HAP-1 (cell line): ENCODE results near the gene RIC3.

Experiments used
- DNase-seq, 2 experiments: peaks; one replicate each; pipeline ENCODE4 v3.0.0-alpha.2; 2016 to 2020; ENCODE audit warnings: low spot score in 2 of 2
- H3K27me3 ChIP-seq: fragments of 250-450 bp; sonication (Bioruptor Pico); 2 replicates; pipeline ENCODE4 v1.5.1; 2020; ENCODE audit warnings: low read depth, mild to moderate bottlenecking, moderate library complexity
- H3K36me3 ChIP-seq: fragments of 250-450 bp; sonication (Bioruptor Pico); replicated peaks from 2 replicates; pipeline ENCODE4 v1.5.1; 2020; ENCODE audit warnings: mild to moderate bottlenecking
- H3K4me1 ChIP-seq: fragments of 250-450 bp; sonication (Bioruptor Pico); 2 replicates; pipeline ENCODE4 v1.5.1; 2020; ENCODE audit warnings: mild to moderate bottlenecking
- H3K4me3 ChIP-seq: fragments of 250-450 bp; sonication (Bioruptor Pico); 2 replicates; pipeline ENCODE4 v1.5.1; 2020; ENCODE audit warnings: mild to moderate bottlenecking, moderate library complexity
- H3K9me3 ChIP-seq: fragments of 250-450 bp; sonication (Bioruptor Pico); 2 replicates; pipeline ENCODE4 v1.5.1; 2020; ENCODE audit warnings: mild to moderate bottlenecking, moderate library complexity
- in situ Hi-C: fragments of 300-500 bp; cut with MboI; formaldehyde crosslinking; loops from 3 replicates; pipeline ENCODE4 v1.14.3; 2020; ENCODE audit warnings: low sequenced_read_pairs, inconsistent platforms, mixed read lengths

The RIC3 gene

GRCh38 chr11:8071616-8072581 is 96.9 kb downstream of the RIC3 start:
- H3K9me3 ChIP-seq, result no peaks in the 10 kb centered on the region
- no peak for DNase-seq
- H3K4me1 ChIP-seq, result peaks cover 3% of the 10 kb centered on the region; the same call in 1 of the 2 replicates
- H3K27me3 ChIP-seq, result peaks cover 9% of the 10 kb centered on the region
- H3K4me3 ChIP-seq, result no peak overlapping the region
- H3K36me3 ChIP-seq, result no peaks in the 10 kb centered on the region
- in situ Hi-C loops, result no loop called here

GRCh38 chr11:8070417-8071115 is 98.3 kb downstream of the RIC3 start:
- in situ Hi-C loops, result no loop called here
- Histone ChIP-seq H3K36me3 (no peaks in the 10 kb centered on the region), H3K9me3 (no peaks in the 10 kb centered on the region), H3K4me3 (no peak overlapping the region), H3K4me1 (peaks cover 3% of the 10 kb centered on the region; the same call in 1 of the 2 replicates), H3K27me3 (peaks cover 9% of the 10 kb centered on the region)
- DNase-seq, result peak in 1 of 2 experiments; percentile 43

GRCh38 chr11:8069771-8070170 is 99.1 kb downstream of the RIC3 start:
- in situ Hi-C loops, result no loop called here
- no peaks in the 10 kb centered on the region for H3K36me3 ChIP-seq
- no peaks in the 10 kb centered on the region for H3K9me3 ChIP-seq
- peaks cover 9% of the 10 kb centered on the region for H3K27me3 ChIP-seq
- no peak overlapping the region for H3K4me3 ChIP-seq
- H3K4me1 ChIP-seq, result no peaks in the 10 kb centered on the region
- DNase-seq, result no peak

- Histone ChIP-seq H3K36me3 (no peaks in the 10 kb centered on the region), H3K4me1 (no peaks in the 10 kb centered on the region), H3K4me3 (no peak overlapping the region), H3K27me3 (peaks cover 9% of the 10 kb centered on the region), H3K9me3 (no peaks in the 10 kb centered on the region)
- in situ Hi-C loops, result no loop called here
- DNase-seq, result no peak
These were observed 100.1 kb downstream of the RIC3 start for GRCh38 chr11:8068605-8069221.

GRCh38 chr11:8067929-8068575 is 100.8 kb downstream of the RIC3 start:
- Histone ChIP-seq H3K27me3 (peaks cover 3% of the 10 kb centered on the region), H3K4me3 (no peak overlapping the region), H3K9me3 (no peaks in the 10 kb centered on the region), H3K36me3 (no peaks in the 10 kb centered on the region), H3K4me1 (no peaks in the 10 kb centered on the region)
- in situ Hi-C loops, result no loop called here
- DNase-seq, result no peak

GRCh38 chr11:8067567-8067928 is 101.3 kb downstream of the RIC3 start:
- H3K4me3 ChIP-seq, result no peak overlapping the region
- no peaks in the 10 kb centered on the region for H3K4me1 ChIP-seq
- no peaks in the 10 kb centered on the region for H3K36me3 ChIP-seq
- no peak for DNase-seq
- H3K27me3 ChIP-seq, result peaks cover under 1% of the 10 kb centered on the region; the same call in 1 of the 2 replicates
- in situ Hi-C loops, result no loop called here
- no peaks in the 10 kb centered on the region for H3K9me3 ChIP-seq

GRCh38 chr11:8066911-8067455 is 101.8 kb downstream of the RIC3 start:
- no peaks in the 10 kb centered on the region for H3K4me1 ChIP-seq
- no peak overlapping the region for H3K4me3 ChIP-seq
- in situ Hi-C loops, result no loop called here
- no peaks in the 10 kb centered on the region for H3K36me3 ChIP-seq
- DNase-seq, result no peak
- no peaks in the 10 kb centered on the region for H3K9me3 ChIP-seq
- H3K27me3 ChIP-seq, result no peaks in the 10 kb centered on the region

GRCh38 chr11:8066036-8066910 is 102.6 kb downstream of the RIC3 start:
- Histone ChIP-seq H3K36me3 (no peaks in the 10 kb centered on the region), H3K9me3 (no peaks in the 10 kb centered on the region), H3K4me1 (no peaks in the 10 kb centered on the region), H3K27me3 (no peaks in the 10 kb centered on the region), H3K4me3 (no peak overlapping the region)
- no peak for DNase-seq
- in situ Hi-C loops, result no loop called here

GRCh38 chr11:8065031-8065430 is 103.8 kb downstream of the RIC3 start:
- in situ Hi-C loops, result no loop called here
- no peaks in the 10 kb centered on the region for H3K36me3 ChIP-seq
- H3K4me3 ChIP-seq, result no peak overlapping the region
- no peaks in the 10 kb centered on the region for H3K4me1 ChIP-seq
- no peaks in the 10 kb centered on the region for H3K27me3 ChIP-seq
- no peak for DNase-seq
- H3K9me3 ChIP-seq, result no peaks in the 10 kb centered on the region

GRCh38 chr11:8063324-8063723 is 105.5 kb downstream of the RIC3 start:
- Histone ChIP-seq H3K9me3 (no peaks in the 10 kb centered on the region), H3K27me3 (no peaks in the 10 kb centered on the region), H3K4me3 (no peak overlapping the region), H3K36me3 (no peaks in the 10 kb centered on the region), H3K4me1 (no peaks in the 10 kb centered on the region)
- DNase-seq, result no peak
- in situ Hi-C loops, result no loop called here

- no peak overlapping the region for H3K4me3 ChIP-seq
- no peaks in the 10 kb centered on the region for H3K27me3 ChIP-seq
- H3K4me1 ChIP-seq, result no peaks in the 10 kb centered on the region
- H3K9me3 ChIP-seq, result no peaks in the 10 kb centered on the region
- in situ Hi-C loops, result no loop called here
- H3K36me3 ChIP-seq, result no peaks in the 10 kb centered on the region
- DNase-seq, result no peak
These were observed 106.0 kb downstream of the RIC3 start for GRCh38 chr11:8062781-8063257.

- DNase-seq, result no peak
- no peaks in the 10 kb centered on the region for H3K9me3 ChIP-seq
- in situ Hi-C loops, result no loop called here
- H3K4me1 ChIP-seq, result no peaks in the 10 kb centered on the region
- no peak overlapping the region for H3K4me3 ChIP-seq
- no peaks in the 10 kb centered on the region for H3K27me3 ChIP-seq
- no peaks in the 10 kb centered on the region for H3K36me3 ChIP-seq
These were observed 107.0 kb downstream of the RIC3 start for GRCh38 chr11:8061555-8062428.
